Measurements from ENCODE around the gene COL24A1. TPM values are rescaled to one million over a fixed set of nuclear protein-coding genes. Genes with fewer than 3 reads are reported as not detected.

The COL24A1 gene
- total RNA-seq, 1 experiment from 2014 or later: 1.1 TPM

GRCh38 chr1:85839459-85839858, 317.1 kb downstream of the COL24A1 start:
- DNase-seq (ENCODE audit: low spot score): no peak
- POLR2A ChIA-PET: no interaction called here
- no peaks in the 10 kb centered on the region for H3K36me3 Mint-ChIP-seq
- no peak for TF ChIP-seq TEAD4 (CRISPR knock-in tag; IDR thresholded peaks at IDR 0.05)
- TF ChIP-seq MYBL2 (CRISPR knock-in tag; IDR thresholded peaks at IDR 0.05): no peak
- no peak for TF ChIP-seq MAX (CRISPR knock-in tag; IDR thresholded peaks at IDR 0.05)
- no peak for TF ChIP-seq FOXK1 (CRISPR knock-in tag; IDR thresholded peaks at IDR 0.05)
- TF ChIP-seq ATF1 (CRISPR knock-in tag; IDR thresholded peaks at IDR 0.05): no peak
- TF ChIP-seq ZNF281 (CRISPR knock-in tag; IDR thresholded peaks at IDR 0.05): no peak
- TF ChIP-seq STAT6 (CRISPR knock-in tag; conservative IDR thresholded peaks at IDR 0.05; ENCODE audit: low read depth): no peak
- TF ChIP-seq ZNF396 (CRISPR knock-in tag; IDR thresholded peaks at IDR 0.05; ENCODE audit: borderline replicate concordance): no peak
- TF ChIP-seq CDX4 (CRISPR knock-in tag; IDR thresholded peaks at IDR 0.05; ENCODE audit: borderline replicate concordance): no peak
- TF ChIP-seq ZNF532 (CRISPR knock-in tag; IDR thresholded peaks at IDR 0.05; ENCODE audit: borderline replicate concordance): no peak
- TF ChIP-seq SMAD3 (CRISPR knock-in tag; IDR thresholded peaks at IDR 0.05; ENCODE audit: borderline replicate concordance): no peak
- TF ChIP-seq FOXP4 (CRISPR knock-in tag; IDR thresholded peaks at IDR 0.05): no peak
- no peak for ATAC-seq
- no peak overlapping the region for H3K27ac Mint-ChIP-seq
- H3K27me3 Mint-ChIP-seq (ENCODE audit: low read depth): no peaks in the 10 kb centered on the region
- H3K4me1 Mint-ChIP-seq: no peaks in the 10 kb centered on the region
- no peaks in the 10 kb centered on the region for H3K9me3 Mint-ChIP-seq
- CTCF ChIA-PET: interaction anchor here (1.1 kb wide), 2 partner anchors 46 to 131 kb away, joined by 3 read pairs; partner anchors contain the start of gene ZNHIT6
- no peak overlapping the region for H3K4me3 Mint-ChIP-seq
